BJ (cell line): ENCODE results near the gene BACE2. TPM values are rescaled to one million over a fixed set of nuclear protein-coding genes. Genes with fewer than 3 reads are reported as not detected.

Source experiments
- CTCF ChIA-PET: fragments of 350-600 bp; formaldehyde crosslinking; extraction: SDS; loops from one replicate; lab custom pipeline; 2021; ENCODE audit warnings: antibody characterized with exemption, inconsistent platforms; lab: Yijun Ruan, JAX
- POLR2A ChIA-PET: fragments of 300-600 bp; sonication (Branson Sonifier 250); formaldehyde crosslinking; extraction: SDS; loops from one replicate; lab custom pipeline; 2021; ENCODE audit warnings: antibody characterized with exemption; lab: Charles Lee
- DNase-seq: peaks from one replicate; pipeline ENCODE4 v3.0.0-alpha.2; 2011; ENCODE audit warnings: low read depth
- H3K27me3 ChIP-seq: 2 replicates; pipeline ENCODE4 v1.6.0; 2011; ENCODE audit warnings: low read length; ENCODE audit not compliant: control insufficient read depth, insufficient read depth
- H3K36me3 ChIP-seq: 2 replicates; pipeline ENCODE4 v1.5.1; 2011; ENCODE audit warnings: low read length; ENCODE audit not compliant: control insufficient read depth, insufficient read depth
- H3K4me3 ChIP-seq: 2 replicates; pipeline ENCODE4 v1.5.1; 2011; ENCODE audit warnings: low read depth, mild to moderate bottlenecking, control low read depth, low read length
- CTCF ChIP-seq: IDR thresholded peaks from 2 replicates; pipeline ENCODE4 v1.5.1; 2011; ENCODE audit warnings: low read depth, mild to moderate bottlenecking, control low read depth, inconsistent platforms, low read length, moderate library complexity; ENCODE audit not compliant: insufficient read depth
- polyA plus RNA-seq: library from polyadenylated mRNA; depleted of rRNA; stranded (reverse); fragments of >200 nt; gene quantifications from 2 replicates; pipeline ENCODE4 v1.2.3, GENCODE V29; 2011

The BACE2 gene
- polyA plus RNA-seq, 1 experiment, result 38.5 TPM

- no peak for TF ChIP-seq CTCF
- Histone ChIP-seq H3K27me3 (peaks cover 23% of the 10 kb centered on the region), H3K4me3 (no peak overlapping the region), H3K36me3 (no peaks in the 10 kb centered on the region)
- DNase-seq, result no peak
- ChIA-PET POLR2A (no interaction called here), CTCF (interaction anchor here (0.9 kb wide), 1 partner anchor 32 kb away, joined by 3 read pairs; no protein-coding TSS in a partner anchor)
Observed at GRCh38 chr21:41315726-41316125, 147.8 kb downstream of the BACE2 start.

GRCh38 chr21:41316200-41317062 lies 148.5 kb downstream of the BACE2 start, which contains the start of gene FAM3B:
TSS of gene FAM3B (plus strand) at chr21:41316801. CDS start at chr21:41316880, 79 bp downstream.
- no peak for DNase-seq
- POLR2A ChIA-PET, result no interaction called here
- no peak for TF ChIP-seq CTCF
- no peak within 1 kb of the TSS for H3K4me3 ChIP-seq
- CTCF ChIA-PET, result interaction anchor here (0.9 kb wide), 1 partner anchor 33 kb away, joined by 3 read pairs; no protein-coding TSS in a partner anchor
- peaks cover 23% of the 10 kb centered on the region for H3K27me3 ChIP-seq
- no peaks in the 10 kb centered on the region for H3K36me3 ChIP-seq

- peaks cover 23% of the 10 kb centered on the region for H3K27me3 ChIP-seq
- no peak for TF ChIP-seq CTCF
- no peak for DNase-seq
- no peak overlapping the region for H3K4me3 ChIP-seq
- no peaks in the 10 kb centered on the region for H3K36me3 ChIP-seq
- ChIA-PET CTCF (no interaction called here), POLR2A (no interaction called here)
Observed at GRCh38 chr21:41317063-41317392, 149.1 kb downstream of the BACE2 start.

- no peak for TF ChIP-seq CTCF
- CTCF ChIA-PET, result interaction anchor here (1.4 kb wide), 1 partner anchor 184 kb away, joined by 4 read pairs; no protein-coding TSS in a partner anchor
- Histone ChIP-seq H3K4me3 (no peak overlapping the region), H3K27me3 (peaks cover 23% of the 10 kb centered on the region), H3K36me3 (no peaks in the 10 kb centered on the region)
- POLR2A ChIA-PET, result no interaction called here
- no peak for DNase-seq
Observed at GRCh38 chr21:41317458-41317857, 149.5 kb downstream of the BACE2 start.

- CTCF ChIA-PET, result interaction anchor here (1.4 to 1.8 kb wide), 2 partner anchors 10 to 185 kb away, joined by 4 read pairs; no protein-coding TSS in a partner anchor
- POLR2A ChIA-PET, result no interaction called here
- Histone ChIP-seq H3K36me3 (no peaks in the 10 kb centered on the region), H3K27me3 (peaks cover 23% of the 10 kb centered on the region), H3K4me3 (no peak overlapping the region)
- DNase-seq, result no peak
- no peak for TF ChIP-seq CTCF
Observed at GRCh38 chr21:41318218-41318617, 150.3 kb downstream of the BACE2 start.
